SK-N-SH (cell line): ENCODE measurements around the gene SLC34A3.

ENCODE experiments used
- CTCF ChIP-seq: fragments of 200-600 bp; sonication (generic); IDR thresholded peaks from 2 replicates; pipeline ENCODE4 v1.6.1; 2017; ENCODE audit warnings: antibody characterized with exemption, mild to moderate bottlenecking, moderate library complexity
- EZH2phosphoT487 ChIP-seq: fragments of 200-600 bp; sonication (generic); IDR thresholded peaks from 2 replicates; pipeline ENCODE4 v1.6.1; 2017; ENCODE audit warnings: low read depth, mixed run types, mild to moderate bottlenecking, antibody characterized with exemption, moderate library complexity, borderline replicate concordance
- MXI1 ChIP-seq: IDR thresholded peaks from 2 replicates; pipeline ENCODE4 v1.6.1; 2012; ENCODE audit warnings: mild to moderate bottlenecking, low read depth, low read length, improper control_type of control experiment
- POLR2AphosphoS5 ChIP-seq: IDR thresholded peaks from 2 replicates; pipeline ENCODE4 v1.6.1; 2012; ENCODE audit warnings: low read depth, low read length
- RAD21 ChIP-seq: IDR thresholded peaks from 2 replicates; pipeline ENCODE4 v1.6.1; 2012; ENCODE audit warnings: mild to moderate bottlenecking, low read length
- RFX5 ChIP-seq: IDR thresholded peaks from 2 replicates; pipeline ENCODE4 v1.6.1; 2012; ENCODE audit warnings: mild to moderate bottlenecking, improper control_type of control experiment, low read length
- TAF1 ChIP-seq: IDR thresholded peaks from 2 replicates; pipeline ENCODE4 v1.6.1; 2012; ENCODE audit warnings: low read depth, mild to moderate bottlenecking, low read length, moderate library complexity, borderline replicate concordance
- USF2 ChIP-seq: fragments of 150-350 bp; IDR thresholded peaks from 2 replicates; pipeline ENCODE4 v1.6.1; 2017; ENCODE audit warnings: antibody characterized with exemption, low read length, low read depth, borderline replicate concordance
- YY1 ChIP-seq: IDR thresholded peaks from 2 replicates; pipeline ENCODE4 v1.4.0; 2012; ENCODE audit warnings: low read depth, mild to moderate bottlenecking

- no peak for TF ChIP-seq CTCF
- TF ChIP-seq USF2: no peak
- no peak for TF ChIP-seq TAF1
- no peak for TF ChIP-seq POLR2AphosphoS5
- no peak for TF ChIP-seq RAD21
- no peak for TF ChIP-seq RFX5
- no peak for TF ChIP-seq MXI1
- TF ChIP-seq YY1: no peak
- no peak for TF ChIP-seq EZH2phosphoT487
Measured at GRCh38 chr9:137271696-137272076, 41.0 kb downstream of the SLC34A3 start.
